HG02981 (cell line): ENCODE results near the gene GRIK4.

Experiments
- ATAC-seq: cut with Tn5 transposase; IDR thresholded peaks from one replicate; pipeline ENCODE4 v1.9.1; 2021; ENCODE audit warnings: mild to moderate bottlenecking, moderate library complexity; ENCODE audit not compliant: unreplicated experiment

Gene GRIK4

DNA sequence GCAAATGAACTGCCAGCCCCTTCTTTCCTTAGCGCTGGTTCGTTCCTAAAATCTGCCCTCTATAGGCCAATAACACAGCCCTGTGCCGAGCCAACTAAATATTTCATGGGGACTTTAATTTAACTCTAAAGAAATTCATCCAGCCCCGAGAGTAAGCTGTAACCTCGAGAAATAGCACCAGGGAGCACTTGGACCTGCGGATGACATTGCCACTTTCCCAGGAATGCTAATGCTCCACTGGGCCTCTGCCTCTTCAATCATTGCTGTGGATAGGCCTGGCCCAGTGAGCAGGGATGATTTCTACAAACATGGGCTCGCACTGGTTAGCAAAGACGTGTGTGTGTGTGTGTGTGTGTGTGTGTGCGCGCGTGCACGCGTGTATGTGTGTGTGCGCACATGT is 417.1 kb downstream of the GRIK4 start:
- no peak for ATAC-seq

DNA sequence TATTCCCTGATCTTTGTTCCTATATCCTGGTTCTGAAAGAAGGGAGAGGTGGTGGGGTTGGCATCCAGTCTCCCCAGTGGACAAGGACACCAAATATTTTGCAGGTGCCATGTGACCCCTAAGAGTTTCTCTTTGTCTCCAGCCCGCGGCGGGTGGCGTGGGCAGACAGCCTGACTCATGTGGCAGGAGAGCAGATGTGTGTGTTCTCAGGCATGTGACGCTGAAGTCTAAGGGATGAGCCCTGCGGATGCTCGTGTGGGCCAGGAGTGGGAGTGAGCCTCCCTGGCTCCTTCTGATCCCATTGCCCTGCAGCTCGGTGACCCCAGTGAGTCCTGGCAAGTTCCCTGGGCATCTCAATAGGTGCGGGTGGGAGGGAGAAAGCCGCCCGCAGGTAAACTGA is 417.5 kb downstream of the GRIK4 start:
- ATAC-seq = no peak

DNA sequence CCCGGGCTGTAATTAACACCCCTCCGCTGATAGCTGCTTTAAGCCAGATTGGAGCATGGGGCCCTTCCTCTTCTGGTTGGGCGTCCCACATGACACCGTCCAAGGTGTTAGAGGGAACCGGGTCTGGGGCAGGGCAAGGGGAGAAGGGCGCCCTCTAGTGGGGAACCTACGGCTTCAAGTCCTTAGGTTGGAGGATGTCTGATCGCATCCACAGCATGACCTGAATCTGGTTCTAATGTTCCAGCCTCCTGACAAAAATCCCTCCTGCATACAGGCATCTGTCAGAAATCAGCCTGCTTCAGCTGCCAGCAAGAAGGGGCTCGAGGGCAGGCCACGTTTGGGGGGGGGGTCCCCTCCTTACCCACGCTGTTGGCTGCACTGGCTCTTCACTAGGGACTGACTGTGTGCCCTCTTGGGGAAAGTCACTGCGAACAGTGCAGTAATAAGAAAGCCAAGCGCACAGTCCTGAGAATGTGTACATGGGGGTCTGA is 418.2 kb downstream of the GRIK4 start:
- no peak for ATAC-seq

DNA sequence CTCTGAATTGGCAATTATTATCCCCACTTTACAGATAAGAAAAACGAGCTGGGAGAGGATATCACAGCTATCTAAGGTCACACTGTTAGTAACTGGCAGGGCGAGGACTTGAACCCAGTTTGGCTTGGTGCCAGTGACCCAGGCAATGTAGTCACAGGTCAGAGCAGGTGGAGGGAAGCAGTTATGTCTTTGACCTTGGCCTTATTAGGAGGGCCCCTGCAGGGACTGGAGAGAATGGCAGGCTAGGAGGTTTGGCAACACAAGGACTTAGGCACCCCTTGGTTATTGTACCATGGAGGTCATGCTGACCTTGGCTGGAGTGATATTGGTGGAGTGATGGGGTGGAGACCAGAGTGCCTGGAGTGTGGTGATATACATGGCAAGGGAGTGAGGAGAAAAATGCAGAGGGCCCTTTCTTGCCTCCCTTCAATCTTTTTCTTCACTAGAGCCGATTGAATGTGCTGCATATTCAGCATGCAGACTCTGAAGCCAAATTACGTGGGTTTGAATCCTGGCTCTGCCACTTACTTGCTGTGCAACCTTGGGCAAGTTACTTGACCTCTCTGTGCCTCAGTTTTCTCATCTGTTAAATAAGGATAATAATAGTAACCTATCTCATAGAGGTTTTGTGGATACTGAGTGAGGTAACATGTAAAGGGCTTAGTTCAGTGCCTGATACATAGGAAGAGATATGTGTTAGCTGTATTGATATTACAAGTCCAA is 419.7 kb downstream of the GRIK4 start:
- ATAC-seq = no peak

DNA sequence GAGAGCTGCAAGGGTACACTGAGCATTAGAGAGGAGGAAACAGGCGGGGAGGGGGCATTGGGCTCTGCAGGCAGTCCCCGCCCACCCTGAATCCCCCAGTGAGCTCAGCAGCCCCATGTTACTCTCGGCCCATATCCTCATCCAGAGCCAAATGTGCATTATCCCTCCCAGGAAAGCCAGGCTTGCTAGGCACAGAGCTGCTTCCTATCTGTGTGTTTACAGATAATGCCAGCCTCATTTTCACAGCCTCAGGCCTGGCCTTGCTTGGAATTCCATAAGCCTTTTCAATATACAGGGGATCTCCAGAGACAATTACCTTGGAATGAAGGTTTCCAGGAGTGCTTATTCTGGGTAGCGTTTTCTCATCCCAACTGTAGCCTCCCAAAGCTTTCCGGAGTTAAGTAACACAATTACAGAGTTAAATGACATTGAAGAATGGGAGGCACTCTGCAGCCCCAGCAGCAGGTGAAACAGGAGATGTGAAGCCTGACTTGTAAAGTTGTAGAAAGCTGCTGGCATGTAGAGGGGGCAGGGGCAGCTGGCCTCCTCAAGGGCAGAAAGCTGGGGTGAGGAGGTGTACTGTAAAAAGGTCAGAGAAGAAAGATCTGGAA is 420.9 kb downstream of the GRIK4 start:
- ATAC-seq = no peak

DNA sequence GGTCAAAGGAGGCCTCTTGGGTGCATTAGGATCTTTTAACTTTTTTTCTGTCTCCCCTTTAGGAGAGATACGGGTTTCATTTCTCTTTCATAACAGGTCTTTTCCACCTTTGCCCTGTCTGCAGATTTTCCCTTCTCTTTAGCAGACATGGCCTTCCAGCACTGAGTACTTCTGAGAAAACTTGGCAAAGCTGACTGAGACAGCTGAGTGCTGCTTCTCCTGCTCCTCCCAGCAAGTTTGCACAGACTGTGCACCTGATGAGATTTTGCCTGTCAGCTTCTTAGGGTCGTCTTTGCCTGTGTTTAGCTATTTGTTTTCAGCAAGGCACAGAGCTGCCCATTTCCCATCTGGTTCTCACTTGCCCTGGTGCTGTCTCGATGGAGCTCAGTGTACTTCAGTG is 424.8 kb downstream of the GRIK4 start:
- no peak for ATAC-seq

DNA sequence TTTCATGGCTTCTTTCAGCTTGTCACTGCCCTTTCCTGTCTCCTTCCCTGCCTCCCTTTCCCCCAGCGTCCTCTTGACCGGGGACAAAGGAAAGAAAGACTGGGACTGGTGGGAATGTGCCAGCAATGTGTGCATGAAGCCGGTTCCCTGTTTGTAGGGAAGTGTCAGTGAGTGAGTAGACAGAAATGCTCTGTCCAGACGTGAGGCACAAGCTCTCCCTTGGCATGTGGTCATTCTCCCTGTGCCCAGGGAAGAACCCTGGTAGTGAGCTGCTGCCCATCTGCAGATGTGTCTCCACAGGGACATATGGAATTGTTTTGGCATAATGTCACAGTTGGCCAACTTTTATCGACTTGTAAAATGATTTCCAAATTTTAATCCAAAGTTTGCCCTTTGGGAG is 426.0 kb downstream of the GRIK4 start:
- no peak for ATAC-seq

DNA sequence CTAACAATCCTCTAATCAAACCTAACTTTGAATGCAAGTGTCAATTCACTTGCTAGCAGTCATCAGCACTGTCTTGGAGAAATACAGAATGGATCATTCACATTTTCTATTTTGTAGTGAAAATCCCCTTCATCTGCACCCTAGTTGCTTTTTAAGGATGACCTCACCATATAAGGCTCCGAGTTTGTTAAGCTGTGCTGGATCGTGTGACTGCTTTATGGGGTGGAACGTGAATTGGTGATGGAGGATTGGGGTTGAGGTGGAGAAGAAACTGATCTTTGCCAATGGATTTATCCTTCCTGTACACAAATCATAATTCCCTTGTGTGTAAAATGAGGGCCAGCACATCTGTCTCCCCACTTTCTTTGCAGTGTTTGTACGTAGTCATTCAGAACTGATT is 426.7 kb downstream of the GRIK4 start:
- ATAC-seq = no peak

DNA sequence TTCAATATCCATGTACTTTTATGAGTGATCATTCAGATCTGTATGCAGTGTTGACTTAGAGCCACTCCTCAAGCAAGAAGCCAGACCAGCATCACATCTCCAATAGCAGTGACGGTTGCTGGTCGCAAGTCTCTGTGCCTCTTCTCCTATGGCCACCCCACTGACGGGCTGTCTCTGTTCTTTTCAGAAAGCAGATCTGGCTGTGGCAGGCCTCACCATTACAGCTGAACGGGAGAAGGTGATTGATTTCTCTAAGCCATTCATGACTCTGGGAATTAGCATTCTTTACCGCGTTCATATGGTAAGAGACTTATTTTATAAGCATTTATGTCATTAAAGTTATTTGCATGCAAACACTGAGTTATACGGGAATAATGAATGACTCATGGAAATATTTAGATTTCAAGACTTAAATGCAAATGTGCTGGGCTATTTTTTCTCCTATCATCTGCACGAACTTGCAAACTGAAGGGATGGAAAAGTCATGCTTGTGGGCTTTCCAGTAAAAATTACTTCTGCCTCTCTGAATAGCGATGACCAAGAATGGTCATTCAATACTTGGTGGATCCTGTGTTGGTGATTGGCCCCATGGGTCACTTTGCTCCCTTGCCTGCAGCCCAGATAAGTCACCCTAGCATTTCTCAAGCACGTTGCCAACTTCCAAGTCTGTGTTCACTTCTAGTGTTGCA is 428.8 kb downstream of the GRIK4 start:
- ATAC-seq = no peak

DNA sequence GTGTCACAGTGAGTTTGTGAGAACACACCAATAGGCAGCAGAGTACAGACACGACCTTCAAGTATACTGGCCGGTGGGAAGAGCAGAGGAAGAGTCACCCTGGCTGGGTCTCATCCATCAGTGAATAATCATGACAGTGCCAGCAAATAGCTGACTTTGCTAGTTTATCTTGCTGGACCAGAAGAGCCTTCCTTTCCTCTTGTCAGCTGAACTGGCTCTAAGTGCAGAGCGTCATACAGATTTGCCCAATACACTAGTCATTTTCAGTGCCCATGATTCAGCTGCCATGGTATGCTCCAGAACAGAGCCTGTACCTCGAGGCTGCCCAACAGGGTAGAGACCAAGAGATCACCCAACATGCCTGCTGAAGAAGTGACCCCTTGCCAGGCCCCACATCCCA is 429.5 kb downstream of the GRIK4 start:
- ATAC-seq = no peak

DNA sequence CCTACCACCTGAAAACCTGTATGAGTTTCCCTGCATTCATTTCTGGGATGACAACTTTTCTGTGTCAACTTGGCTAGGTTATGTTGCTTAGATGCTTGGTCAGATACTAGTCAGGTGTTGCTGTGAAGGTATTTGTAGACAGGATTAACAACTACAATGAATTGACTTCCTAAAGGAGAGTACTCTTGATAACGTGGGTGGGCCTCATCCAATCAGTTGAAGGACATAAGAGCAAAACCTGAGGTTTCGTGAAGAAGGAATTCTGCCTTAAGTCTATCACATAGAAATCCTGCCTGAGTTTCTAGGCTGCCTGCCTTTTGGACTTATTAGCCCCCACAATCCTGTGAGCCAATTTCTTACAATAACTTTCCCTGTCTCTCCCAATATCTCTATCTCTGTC is 431.2 kb downstream of the GRIK4 start:
- ATAC-seq = no peak

DNA sequence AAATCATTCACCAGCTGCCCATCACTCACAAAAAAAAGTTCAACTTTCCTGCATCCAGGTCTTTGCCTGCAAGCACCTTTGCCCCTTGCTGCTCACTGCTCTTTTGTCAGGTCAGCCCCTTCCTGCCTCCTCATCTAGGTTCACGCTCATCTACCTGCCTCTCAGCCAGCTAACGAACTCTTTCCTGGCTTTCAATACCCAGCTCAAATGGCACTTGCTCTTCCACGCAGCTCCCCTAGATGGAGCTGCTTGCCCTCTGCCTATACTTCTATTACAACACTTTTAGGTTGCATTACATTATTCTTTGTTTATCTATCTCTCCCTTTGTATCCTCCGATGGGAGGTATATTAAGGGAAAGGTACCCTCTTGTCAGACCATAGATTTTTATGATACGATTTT is 433.5 kb downstream of the GRIK4 start:
- ATAC-seq = no peak

DNA sequence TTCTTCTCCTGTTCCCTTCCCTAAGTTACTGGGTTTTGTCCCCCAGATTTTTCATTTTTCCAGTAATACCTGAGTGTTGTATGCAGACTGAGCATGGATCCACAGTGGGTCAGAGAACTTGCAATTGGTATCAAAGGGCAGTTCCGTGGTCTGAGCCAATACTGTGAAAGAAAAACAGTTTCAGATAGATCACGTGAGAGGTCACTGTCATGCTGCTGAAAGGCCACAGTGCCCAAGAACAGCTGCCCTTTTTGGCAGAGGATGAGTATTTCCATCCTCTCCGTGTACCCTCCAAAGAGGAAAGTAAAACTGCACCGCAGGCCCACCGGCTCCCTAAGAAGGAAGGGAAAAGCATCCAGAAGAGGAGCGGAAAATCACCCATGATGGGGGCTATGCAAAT is 439.3 kb downstream of the GRIK4 start:
- ATAC-seq = no peak

DNA sequence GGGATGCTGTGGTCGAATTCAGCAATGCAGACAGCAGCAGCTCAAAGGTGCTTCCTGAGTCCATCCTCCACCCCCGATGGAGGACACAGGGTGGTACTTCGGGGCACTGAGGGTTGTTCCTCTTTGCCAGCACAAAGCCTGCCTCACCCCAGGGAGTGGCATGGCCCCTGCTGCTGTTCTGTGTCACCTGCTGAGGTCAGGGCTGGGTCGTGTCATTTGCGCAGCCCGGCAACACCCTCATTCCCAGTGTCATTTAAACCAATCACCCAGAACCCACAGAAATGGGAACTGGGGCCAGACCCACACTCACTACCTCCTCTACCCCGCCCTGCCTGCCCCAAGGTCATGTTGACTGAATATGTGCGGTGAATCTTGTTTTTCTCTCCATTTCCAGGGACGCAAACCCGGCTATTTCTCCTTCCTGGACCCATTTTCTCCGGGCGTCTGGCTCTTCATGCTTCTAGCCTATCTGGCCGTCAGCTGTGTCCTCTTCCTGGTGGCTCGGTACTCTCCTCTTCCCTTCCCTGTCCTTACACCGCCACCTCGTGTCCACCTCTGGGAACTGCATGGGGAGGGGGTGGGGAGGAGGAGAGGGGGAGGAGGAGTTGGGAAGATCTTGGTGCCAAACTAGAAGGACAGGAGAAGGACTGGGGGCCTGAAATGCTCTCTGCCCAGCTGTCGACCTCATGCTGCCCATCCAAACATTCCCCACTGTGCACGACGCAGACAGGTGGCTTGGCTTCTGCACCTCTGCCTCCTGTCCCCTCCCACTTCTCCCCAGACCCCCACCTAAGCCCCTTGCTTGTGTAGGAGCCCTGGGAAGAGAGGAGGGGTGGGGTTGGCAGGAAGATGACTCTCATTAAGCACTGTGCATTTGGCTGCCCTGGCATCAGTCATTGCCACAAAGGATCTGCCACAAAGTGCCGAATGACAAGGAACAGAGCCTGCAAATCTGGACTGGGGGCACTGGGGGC is 441.2 kb downstream of the GRIK4 start:
- ATAC-seq = no peak

DNA sequence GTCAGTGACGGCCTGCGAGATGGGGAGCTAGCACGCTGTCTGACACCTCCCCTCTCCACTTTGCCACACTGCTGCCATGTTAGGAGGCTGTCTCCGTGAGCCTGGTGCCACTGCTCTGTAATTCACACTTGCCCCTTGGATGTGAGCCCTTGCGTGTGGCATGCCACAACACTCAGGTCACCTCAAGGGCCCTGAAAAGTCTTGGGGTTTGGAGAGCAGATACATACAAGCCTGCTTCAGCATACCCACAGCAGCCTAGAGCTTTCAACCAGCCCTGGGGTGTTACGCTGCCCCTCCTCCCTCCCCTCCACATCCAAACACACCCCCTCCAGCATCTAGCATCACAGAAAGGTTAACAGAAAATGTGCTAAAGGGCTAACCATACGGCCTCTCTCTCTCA is 442.8 kb downstream of the GRIK4 start:
- ATAC-seq = no peak

DNA sequence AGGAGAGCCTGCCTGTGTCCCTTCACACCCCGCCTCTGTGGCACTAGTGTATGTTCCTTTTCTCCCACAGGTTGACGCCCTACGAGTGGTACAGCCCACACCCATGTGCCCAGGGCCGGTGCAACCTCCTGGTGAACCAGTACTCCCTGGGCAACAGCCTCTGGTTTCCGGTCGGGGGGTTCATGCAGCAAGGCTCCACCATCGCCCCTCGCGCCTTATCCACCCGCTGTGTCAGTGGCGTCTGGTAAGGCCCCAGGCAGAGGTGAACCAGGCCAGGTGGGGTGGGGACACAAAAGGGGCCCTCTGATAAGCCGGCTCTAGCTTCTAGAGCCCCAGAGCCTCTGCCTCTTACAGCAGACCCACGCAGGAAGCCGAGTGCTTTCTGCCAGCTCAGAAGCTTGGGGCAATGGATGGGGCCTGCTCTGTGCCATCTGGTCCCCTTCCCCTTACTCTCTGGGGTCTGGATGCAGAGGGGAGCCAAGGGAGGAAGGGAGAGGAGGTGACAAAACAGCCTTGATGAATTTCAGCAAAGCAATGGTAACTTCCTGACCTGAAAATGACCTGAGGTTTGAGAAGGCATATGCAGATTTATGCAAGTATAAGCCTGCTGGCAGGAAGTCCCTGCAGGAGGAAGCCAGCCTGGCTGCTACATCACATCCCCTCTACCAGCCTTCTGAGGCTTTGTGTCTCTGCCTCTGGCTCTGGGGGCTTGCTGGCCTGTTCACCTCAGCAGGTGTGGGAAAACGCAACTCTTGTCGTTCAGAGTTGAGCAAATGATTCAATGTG is 445.4 kb downstream of the GRIK4 start:
- no peak for ATAC-seq

DNA sequence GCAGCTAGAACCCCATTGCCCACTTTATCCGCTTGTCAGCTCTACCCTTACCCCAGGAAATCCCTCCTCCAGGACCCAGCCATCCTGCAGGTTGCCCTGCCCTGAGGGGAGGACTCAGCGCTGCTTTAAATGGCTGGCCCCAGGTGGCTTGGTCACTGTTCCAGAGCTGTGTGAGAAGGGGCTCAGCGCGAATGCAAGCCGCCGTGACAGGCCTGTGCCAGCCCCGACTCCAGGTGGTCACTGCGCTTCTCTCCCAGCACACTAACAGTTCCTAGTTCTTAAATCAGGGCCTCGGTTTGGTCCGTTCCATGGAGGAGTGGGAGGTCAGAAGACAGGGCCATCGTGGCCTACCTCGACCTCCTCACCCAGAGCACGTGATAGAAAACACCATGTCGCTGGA is 446.6 kb downstream of the GRIK4 start:
- ATAC-seq = no peak

DNA sequence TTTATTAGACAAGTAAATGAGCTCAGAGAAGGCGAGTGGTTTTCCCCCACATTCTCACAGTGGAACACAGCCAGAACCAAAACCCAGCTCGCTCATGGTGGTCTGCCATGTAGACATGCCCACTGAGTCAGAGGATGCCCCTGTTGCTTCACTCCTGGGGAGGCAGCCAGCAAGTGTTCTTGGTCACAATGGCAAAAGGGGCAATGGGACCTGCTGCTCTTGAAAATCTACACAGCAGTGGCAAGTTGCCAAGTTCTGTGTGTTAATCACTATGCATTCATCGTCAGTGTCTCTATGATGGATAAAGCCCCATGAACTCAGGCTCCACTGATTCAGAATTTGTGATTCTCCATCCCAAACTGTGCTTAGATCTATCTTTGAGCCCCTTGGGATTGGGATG is 447.6 kb downstream of the GRIK4 start:
- no peak for ATAC-seq

DNA sequence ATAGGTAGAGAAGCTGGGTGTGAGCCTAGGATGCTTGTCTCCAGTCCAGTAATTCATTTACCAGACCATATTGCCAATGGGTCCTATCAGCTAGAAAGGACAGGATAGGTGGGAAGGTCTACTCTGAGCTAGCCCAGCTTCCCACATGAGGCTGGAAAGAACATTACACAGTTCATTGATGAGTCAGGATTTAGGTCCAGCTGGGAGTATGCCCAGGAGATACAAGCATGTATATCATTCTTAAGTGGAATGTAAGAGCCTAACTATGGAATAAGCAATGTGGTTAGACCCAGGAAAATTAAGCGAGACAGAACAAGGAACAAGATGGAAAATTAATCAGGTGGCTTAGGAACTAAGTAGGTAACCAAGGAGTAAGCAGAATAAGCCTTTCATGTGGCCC is 453.3 kb downstream of the GRIK4 start:
- no peak for ATAC-seq

DNA sequence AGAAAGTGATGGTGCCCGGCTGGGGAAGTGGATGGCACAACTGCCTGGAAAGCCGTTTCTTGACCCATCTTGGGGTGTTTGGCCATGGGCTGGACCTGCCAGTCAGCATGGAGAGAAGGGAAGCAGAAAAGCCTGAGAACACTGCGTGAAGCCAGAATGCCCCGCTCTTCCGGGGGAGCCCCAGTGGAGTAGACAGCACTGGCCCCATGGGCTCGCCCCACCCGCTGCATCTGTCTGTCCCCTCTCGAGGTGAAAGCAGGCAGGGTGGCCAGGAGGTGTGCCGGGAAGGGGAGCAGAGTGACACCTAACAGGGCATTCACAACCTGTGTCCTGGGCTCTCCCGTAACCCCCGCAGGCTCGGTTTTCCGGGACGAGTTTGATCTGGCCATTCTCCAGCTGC is 455.3 kb downstream of the GRIK4 start:
- ATAC-seq = no peak
